Bronchial epithelial cell (primary cell): ENCODE measurements around the gene ALPL. TPM values are rescaled to one million over a fixed set of nuclear protein-coding genes. Genes with fewer than 3 reads are reported as not detected.

Source experiments
- DNase-seq: peaks from one replicate; pipeline ENCODE4 v3.0.0-alpha.2; 2010; ENCODE audit warnings: low read depth
- FAIRE-seq: peaks from 2 replicates; lab custom pipeline; 2011; peaks lifted over from hg19 to GRCh38; lab: Jason Lieb, UNC
- H3K27me3 ChIP-seq: 2 replicates; pipeline ENCODE4 v1.5.1; 2011; ENCODE audit warnings: low read length; ENCODE audit not compliant: control insufficient read depth, insufficient read depth
- H3K36me3 ChIP-seq: 2 replicates; pipeline ENCODE4 v1.5.1; 2011; ENCODE audit warnings: low read length; ENCODE audit not compliant: control insufficient read depth, insufficient read depth
- H3K4me3 ChIP-seq: 2 replicates; pipeline ENCODE4 v1.5.1; 2011; ENCODE audit warnings: mild to moderate bottlenecking, low read depth, low read length, control low read depth
- CTCF ChIP-seq: IDR thresholded peaks from 2 replicates; pipeline ENCODE4 v1.5.1; 2011; ENCODE audit warnings: mild to moderate bottlenecking, moderate library complexity, low read length, control low read depth, inconsistent platforms; ENCODE audit not compliant: insufficient read depth, severe bottlenecking
- total RNA-seq: library from RNA; depleted of rRNA; stranded (reverse); fragments of >200 nt; gene quantifications from 2 replicates; pipeline ENCODE4 v1.2.1, GENCODE V29; 2014

Gene ALPL
- total RNA-seq, 1 donor from 2014 or later = not detected

DNA sequence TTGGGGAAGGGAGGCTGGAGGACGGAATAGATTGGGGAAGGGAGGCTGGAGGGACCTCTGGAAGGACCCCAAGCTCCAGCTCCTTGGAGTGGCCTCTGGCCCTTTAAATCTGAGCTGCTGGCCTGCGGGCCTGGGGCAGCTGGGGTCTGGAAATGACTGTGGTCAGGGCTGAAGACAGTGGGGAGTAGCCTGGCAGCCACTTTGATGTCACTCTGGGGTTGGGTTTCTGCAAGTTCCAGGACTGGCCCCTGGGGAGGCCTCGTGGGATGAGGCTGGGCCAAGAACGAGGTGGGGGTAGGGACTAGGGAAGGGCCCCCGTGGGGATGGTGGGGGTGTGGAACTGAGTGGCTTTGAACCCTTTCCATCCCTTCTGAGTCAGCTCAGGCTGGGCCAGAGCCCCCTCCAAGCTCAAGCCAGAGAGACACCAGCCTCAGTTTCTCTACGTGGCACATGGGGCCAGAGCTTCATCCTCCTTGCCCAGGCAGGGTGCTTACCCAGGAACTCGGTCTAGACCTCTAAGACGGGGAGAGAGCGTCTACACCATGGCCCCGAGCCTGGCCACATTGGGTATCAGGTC lies 59.7 kb downstream of the ALPL start:
- TF ChIP-seq CTCF = no peak
- no peak for FAIRE-seq
- H3K27me3 ChIP-seq = no peaks in the 10 kb centered on the region
- no peak overlapping the region for H3K4me3 ChIP-seq
- no peaks in the 10 kb centered on the region for H3K36me3 ChIP-seq
- DNase-seq = no peak

DNA sequence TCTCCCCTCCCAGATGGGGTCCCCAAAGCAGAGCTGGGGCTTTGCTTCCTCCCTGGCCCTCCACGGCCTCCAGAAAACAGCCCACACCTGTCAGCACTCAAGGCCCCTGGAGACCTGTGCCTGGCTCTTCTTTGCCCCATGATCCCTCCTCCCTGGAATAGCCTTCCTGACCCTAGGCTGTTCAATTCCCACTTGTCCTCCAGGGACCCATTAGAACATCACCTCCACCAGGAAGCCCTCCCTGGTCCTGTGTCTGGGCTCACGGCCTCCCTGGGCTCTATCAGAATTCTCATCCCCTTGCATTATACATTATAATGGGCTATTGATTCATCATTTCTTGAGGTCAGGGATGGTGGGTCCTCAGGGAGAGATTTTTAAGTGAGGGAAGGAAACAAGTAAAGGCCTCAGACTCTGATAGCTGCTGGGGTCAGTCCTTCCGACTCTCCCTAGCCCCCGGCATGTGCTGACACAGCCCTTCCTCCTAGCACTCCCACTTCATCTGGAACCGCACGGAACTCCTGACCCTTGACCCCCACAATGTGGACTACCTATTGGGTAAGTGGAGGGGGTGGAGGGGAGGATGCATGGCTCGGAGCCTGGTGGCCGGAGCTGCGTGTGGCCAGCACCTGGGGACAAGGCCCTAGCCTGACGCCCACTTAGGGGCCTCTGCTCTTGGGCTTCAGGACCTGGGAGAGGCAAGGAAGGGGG lies 60.8 kb downstream of the ALPL start:
- Histone ChIP-seq H3K4me3 (no peak overlapping the region), H3K27me3 (no peaks in the 10 kb centered on the region), H3K36me3 (no peaks in the 10 kb centered on the region)
- TF ChIP-seq CTCF = no peak
- no peak for DNase-seq
- peak; percentile 76 for FAIRE-seq

- no peaks in the 10 kb centered on the region for H3K27me3 ChIP-seq
- no peak for TF ChIP-seq CTCF
- H3K4me3 ChIP-seq = no peak overlapping the region
- no peak for FAIRE-seq
- no peaks in the 10 kb centered on the region for H3K36me3 ChIP-seq
- no peak for DNase-seq
Measured at GRCh38 chr1:21570528-21570875, 61.3 kb downstream of the ALPL start.

DNA sequence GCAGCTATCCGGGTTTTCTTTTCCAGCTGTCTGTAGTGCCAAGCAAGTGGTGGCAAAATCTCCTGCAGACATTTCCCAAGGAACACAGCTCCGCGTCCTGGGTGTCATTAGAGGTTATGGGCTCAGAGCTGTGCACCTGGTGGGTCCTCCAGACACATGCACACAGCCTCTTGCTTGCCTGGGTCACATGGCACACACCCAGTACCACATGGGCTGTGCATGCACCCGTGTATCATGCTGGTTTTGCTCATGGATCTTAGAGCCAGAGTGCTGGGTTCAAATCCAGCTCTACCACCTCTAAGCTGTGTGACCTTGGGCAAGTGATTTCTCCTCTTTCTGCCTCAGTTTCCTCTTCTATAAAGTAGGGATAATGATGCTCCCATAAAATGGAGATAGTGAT lies 61.7 kb downstream of the ALPL start:
- Histone ChIP-seq H3K36me3 (no peaks in the 10 kb centered on the region), H3K27me3 (no peaks in the 10 kb centered on the region), H3K4me3 (no peak overlapping the region)
- FAIRE-seq (no peak), DNase-seq (no peak)
- no peak for TF ChIP-seq CTCF

- Histone ChIP-seq H3K27me3 (no peaks in the 10 kb centered on the region), H3K36me3 (no peaks in the 10 kb centered on the region), H3K4me3 (no peak overlapping the region)
- TF ChIP-seq CTCF = no peak
- FAIRE-seq = no peak
- DNase-seq = no peak
Measured at GRCh38 chr1:21572221-21572620, 63.0 kb downstream of the ALPL start.
